Naive thymus-derived CD4-positive, alpha-beta T cell (primary cell): Measurements from ENCODE around the gene CACNA1C. TPM values are rescaled to one million over a fixed set of nuclear protein-coding genes. Genes with fewer than 3 reads are reported as not detected.

Source experiments
- ATAC-seq: fragments of 150-1000 bp; cut with Tn5 transposase; 2 replicates; pipeline ENCODE4 v1.10.0; 2021; ENCODE audit warnings: mild to moderate bottlenecking, moderate library complexity
- CTCF ChIA-PET: fragments of 350-600 bp; sonication (Branson Sonifier 250); formaldehyde crosslinking; loops from one replicate; lab custom pipeline; 2021; ENCODE audit warnings: antibody characterized with exemption; lab: Charles Lee
- POLR2A ChIA-PET: fragments of 350-600 bp; sonication (Branson Sonifier 250); formaldehyde crosslinking; loops from one replicate; lab custom pipeline; 2021; ENCODE audit warnings: antibody characterized with exemption, inconsistent platforms; lab: Charles Lee
- DNase-seq, 9 donors: peaks; one replicate each; pipeline versions ENCODE4 v3.0.0 to v3.0.0-alpha.2; 2020 to 2022; ENCODE audit warnings: mixed read lengths in 1 of 9
- H3K27ac ChIP-seq: one replicate; pipeline ENCODE4 v1.7.0; 2013; ENCODE audit warnings: mild to moderate bottlenecking, low read depth, low read length, moderate library complexity
- H3K27me3 ChIP-seq, 2 donors: one replicate each; pipeline ENCODE4 v1.7.0; 2013; ENCODE audit warnings: low read length in 2 of 2, mild to moderate bottlenecking in 2 of 2, moderate library complexity in 2 of 2; ENCODE audit not compliant: control insufficient read depth in 2 of 2, insufficient read depth in 2 of 2
- H3K36me3 ChIP-seq, 3 experiments: 1 replicate in 2 of 3; 2 replicates in 1 of 3; pipeline ENCODE4 v1.7.0; 2013; ENCODE audit warnings: low read length in 3 of 3, mild to moderate bottlenecking in 3 of 3, moderate library complexity in 1 of 3; ENCODE audit not compliant: insufficient read depth in 3 of 3, control insufficient read depth in 2 of 3
- H3K4me1 ChIP-seq, 2 donors: one replicate each; pipeline ENCODE4 v1.7.0; 2013; ENCODE audit warnings: low read length in 2 of 2, mild to moderate bottlenecking in 2 of 2, moderate library complexity in 1 of 2; ENCODE audit not compliant: control insufficient read depth in 2 of 2, insufficient read depth in 2 of 2
- H3K4me3 ChIP-seq: 2 replicates; pipeline ENCODE4 v1.7.0; 2013; ENCODE audit warnings: mild to moderate bottlenecking, low read length
- H3K9me3 ChIP-seq, 3 experiments: 1 replicate in 2 of 3; 2 replicates in 1 of 3; pipeline ENCODE4 v1.7.0; 2013; ENCODE audit warnings: low read length in 3 of 3; ENCODE audit not compliant: control insufficient read depth in 2 of 3
- H3K27ac Mint-ChIP-seq, 9 donors: one replicate each; pipeline ENCODE4 v1.8.0; 2020 to 2022; ENCODE audit warnings: mixed read lengths in 9 of 9, mild to moderate bottlenecking in 8 of 9, moderate library complexity in 5 of 9, inconsistent platforms in 2 of 9
- H3K27me3 Mint-ChIP-seq, 5 donors: one replicate each; pipeline ENCODE4 v1.8.0; 2021 to 2022; ENCODE audit warnings: mixed read lengths in 5 of 5, mild to moderate bottlenecking in 1 of 5
- H3K36me3 Mint-ChIP-seq, 5 donors: one replicate each; pipeline ENCODE4 v1.8.0; 2020 to 2022; ENCODE audit warnings: mixed read lengths in 5 of 5, mild to moderate bottlenecking in 3 of 5, inconsistent platforms in 1 of 5
- H3K4me1 Mint-ChIP-seq, 7 donors: one replicate each; pipeline ENCODE4 v1.8.0; 2020 to 2022; ENCODE audit warnings: mixed read lengths in 7 of 7, mild to moderate bottlenecking in 3 of 7, inconsistent platforms in 1 of 7
- H3K4me3 Mint-ChIP-seq, 10 donors: one replicate each; pipeline ENCODE4 v1.8.0; 2020 to 2022; ENCODE audit warnings: mild to moderate bottlenecking in 10 of 10, mixed read lengths in 10 of 10, moderate library complexity in 6 of 10, inconsistent platforms in 2 of 10
- H3K9me3 Mint-ChIP-seq, 11 donors: one replicate each; pipeline ENCODE4 v1.8.0; 2020 to 2022; ENCODE audit warnings: mixed read lengths in 11 of 11, mild to moderate bottlenecking in 4 of 11, inconsistent platforms in 1 of 11, moderate library complexity in 1 of 11
- intact Hi-C, 2 donors: fragments of 100-400 bp; cut with micrococcal nuclease; formaldehyde crosslinking; loops; one replicate each; pipeline ENCODE4 v1.15.1; 2023
- polyA plus RNA-seq, 2 donors: library from polyadenylated mRNA; unstranded; fragments of 300-500 nt; fragmentation: Illumina TruSeq; gene quantifications; one replicate each; pipeline ENCODE4 v1.2.3, GENCODE V29; 2021
- total RNA-seq, 6 experiments: library from RNA in 5 of 6; stranded (reverse) in 5 of 6; gene quantifications; 1 replicate in 5 of 6; 2 replicates in 1 of 6; pipeline ENCODE4 v1.2.3 and lab custom pipeline; 2021 to 2026

Gene CACNA1C
- total and polyA plus RNA-seq, 7 experiments from 2014 or later: 0.04 to 0.48 (median 0.08) TPM

DNA sequence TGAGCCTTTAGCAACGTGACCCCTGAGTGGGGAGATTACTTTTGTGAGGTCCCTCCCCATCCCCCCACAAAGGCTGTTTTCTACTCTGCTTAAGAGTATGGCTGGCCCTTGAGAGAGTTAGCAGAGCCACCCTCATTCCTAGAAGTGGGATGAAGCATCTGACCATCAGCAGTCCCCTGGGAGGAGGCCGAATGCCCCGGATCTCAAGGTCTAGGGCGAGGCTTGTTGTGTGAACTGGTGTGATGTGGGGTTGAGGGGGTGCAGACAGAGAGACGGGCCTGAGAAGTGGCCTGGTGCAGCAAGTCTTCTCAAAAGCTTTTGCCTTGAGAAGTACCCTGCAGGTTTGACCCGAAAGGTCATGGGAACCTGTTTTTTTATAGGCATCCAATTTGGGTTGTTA, 589.0 kb downstream of the CACNA1C start:
- Mint-ChIP-seq H3K27me3 (peaks cover 12 to 52% (median 27%) of the 10 kb centered on the region in 5 donors), H3K4me3 (peak overlapping the region in 5 of 10 donors; percentile 12 to 64 (median 58)), H3K27ac (peak overlapping the region in 4 of 9 donors; percentile 2 to 21 (median 8)), H3K36me3 (peaks cover 0 to under 1% (median 0%) of the 10 kb centered on the region in 5 donors), H3K4me1 (peaks cover 16 to 34% (median 25%) of the 10 kb centered on the region in 7 donors), H3K9me3 (no peaks in the 10 kb centered on the region)
- ChIA-PET CTCF (no interaction called here), POLR2A (no interaction called here)
- Histone ChIP-seq H3K4me1 (peaks cover 0 to 18% of the 10 kb centered on the region in 2 donors), H3K27ac (no peak overlapping the region), H3K27me3 (no peaks in the 10 kb centered on the region), H3K9me3 (no peaks in the 10 kb centered on the region), H3K36me3 (no peaks in the 10 kb centered on the region), H3K4me3 (no peak overlapping the region)
- intact Hi-C loops: no loop called here
- ATAC-seq (no peak), DNase-seq (no peak)

DNA sequence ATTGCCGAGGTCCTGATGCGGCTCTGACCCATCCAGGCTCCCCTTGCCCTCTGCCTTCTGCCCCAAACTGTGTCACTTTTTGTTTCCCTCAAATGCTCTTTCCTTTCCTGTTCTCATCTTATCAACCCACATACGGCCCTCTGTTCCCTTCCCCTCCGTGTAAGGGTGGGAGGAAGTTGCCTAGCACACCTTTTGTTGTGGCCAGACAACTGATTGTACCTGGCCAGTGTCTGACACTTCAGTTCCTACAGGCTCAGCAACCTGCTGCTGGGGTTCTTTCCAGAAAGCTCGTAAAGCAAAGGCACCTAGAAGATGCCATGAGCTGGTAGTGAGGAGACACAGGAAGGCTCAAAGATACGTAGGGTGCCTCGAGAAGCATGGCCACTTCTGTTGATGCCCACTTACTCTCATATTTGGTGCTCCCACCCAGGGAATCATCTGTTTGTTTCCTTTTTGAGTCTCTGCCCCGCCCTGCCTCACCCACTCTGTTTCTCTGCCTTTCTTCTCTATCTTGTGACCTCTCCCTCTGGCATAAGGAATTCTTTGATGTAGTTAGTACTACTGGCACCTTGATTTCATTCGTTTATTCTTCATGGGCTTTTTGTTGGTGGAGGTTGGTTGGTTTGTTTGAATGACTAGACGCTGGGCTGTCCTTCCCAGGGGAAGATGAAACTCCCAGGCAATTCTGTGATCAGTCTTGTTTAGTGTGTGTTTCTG, 589.5 kb downstream of the CACNA1C start:
- no peak overlapping the region for H3K4me3 ChIP-seq
- CTCF ChIA-PET: no interaction called here
- Mint-ChIP-seq H3K36me3 (peaks cover 0 to 3% (median 0%) of the 10 kb centered on the region in 5 donors), H3K4me1 (peaks cover 16 to 34% (median 25%) of the 10 kb centered on the region in 7 donors), H3K9me3 (no peaks in the 10 kb centered on the region), H3K4me3 (peak overlapping the region in 8 of 10 donors; percentile 9 to 68 (median 60)), H3K27me3 (peaks cover 17 to 56% (median 27%) of the 10 kb centered on the region in 5 donors), H3K27ac (peak overlapping the region in 7 of 9 donors; percentile 7 to 56 (median 21))
- H3K36me3 ChIP-seq: no peaks in the 10 kb centered on the region
- DNase-seq: peak in 5 of 9 donors; percentile 7 to 28 (median 15)
- no peaks in the 10 kb centered on the region for H3K9me3 ChIP-seq
- POLR2A ChIA-PET: no interaction called here
- H3K27ac ChIP-seq: no peak overlapping the region
- ATAC-seq: no peak
- intact Hi-C loops: no loop called here
- H3K4me1 ChIP-seq: peaks cover 0 to 18% of the 10 kb centered on the region in 2 donors
- no peaks in the 10 kb centered on the region for H3K27me3 ChIP-seq

DNA sequence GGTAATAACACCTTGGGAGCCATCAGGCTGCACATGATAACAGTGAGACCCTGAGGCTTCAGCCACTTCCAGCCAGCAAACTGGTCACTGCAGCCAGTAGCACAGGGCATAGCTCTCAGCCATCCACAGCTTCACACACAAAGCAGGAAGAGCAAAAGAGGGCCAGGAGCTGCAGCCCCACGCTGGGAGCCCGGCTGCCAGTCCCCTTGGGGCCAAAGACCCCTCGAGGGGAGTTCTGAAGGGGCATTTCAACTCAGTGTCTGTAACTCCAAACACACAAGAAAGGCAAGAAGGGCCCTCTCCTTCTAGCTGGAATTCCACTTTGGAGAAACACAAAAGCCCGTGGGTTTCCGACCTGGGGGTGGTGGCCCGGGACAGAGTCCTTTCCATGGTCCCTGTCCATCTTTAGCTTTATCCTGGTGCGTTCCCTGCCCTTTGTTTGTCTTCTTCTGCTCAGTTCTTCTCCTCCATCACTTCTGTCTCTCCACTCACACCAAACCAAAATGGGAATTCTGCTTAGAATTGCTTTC, 590.2 kb downstream of the CACNA1C start:
- no peaks in the 10 kb centered on the region for H3K36me3 ChIP-seq
- intact Hi-C loops: no loop called here
- H3K36me3 Mint-ChIP-seq: peaks cover 0 to 3% (median 0%) of the 10 kb centered on the region in 5 donors

DNA sequence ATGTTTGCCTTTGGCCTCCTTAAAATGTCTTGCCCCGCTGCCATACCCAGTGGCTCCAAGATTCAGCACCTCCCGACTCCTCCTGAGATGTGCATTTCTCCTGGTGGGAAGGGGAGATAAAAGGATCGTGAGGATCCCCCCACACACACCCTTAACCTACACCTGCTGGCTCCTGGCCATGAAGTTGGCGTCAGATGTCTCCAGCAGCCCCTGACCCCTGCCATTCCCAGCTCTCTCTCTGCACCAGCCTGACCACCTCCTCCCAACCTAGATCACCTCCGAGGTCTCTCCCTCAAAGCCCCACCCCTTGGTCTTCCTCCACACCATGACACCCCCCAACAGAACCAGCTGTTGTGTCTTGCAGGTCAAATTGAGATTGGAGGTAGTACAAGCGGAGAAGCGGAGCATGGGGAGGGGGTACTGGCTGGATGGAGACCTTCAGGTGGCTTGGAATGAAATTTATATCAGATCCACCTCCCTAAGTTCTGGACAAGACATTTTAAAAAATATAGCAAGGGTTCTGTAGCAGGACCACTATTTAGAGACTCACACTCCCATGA, 590.9 kb downstream of the CACNA1C start:
- H3K27me3 Mint-ChIP-seq: peaks cover 22 to 52% (median 35%) of the 10 kb centered on the region in 5 donors
- Histone ChIP-seq H3K4me1 (peaks cover 0 to 18% of the 10 kb centered on the region in 2 donors), H3K27me3 (no peaks in the 10 kb centered on the region), H3K4me3 (no peak overlapping the region), H3K36me3 (no peaks in the 10 kb centered on the region), H3K27ac (no peak overlapping the region), H3K9me3 (no peaks in the 10 kb centered on the region)
- peak overlapping the region in 1 of 9 donors; percentile 92 for H3K27ac Mint-ChIP-seq
- ChIA-PET CTCF (no interaction called here), POLR2A (no interaction called here)
- peak overlapping the region in 3 of 10 donors; percentile 19 to 64 (median 48) for H3K4me3 Mint-ChIP-seq
- intact Hi-C loops: no loop called here
- no peak for ATAC-seq
- no peak for DNase-seq
- no peaks in the 10 kb centered on the region for H3K9me3 Mint-ChIP-seq
- peaks cover 16 to 34% (median 25%) of the 10 kb centered on the region in 7 donors for H3K4me1 Mint-ChIP-seq
- H3K36me3 Mint-ChIP-seq: peaks cover 0 to 3% (median 0%) of the 10 kb centered on the region in 5 donors

More for the DNA sequence above, 590.2 kb downstream of the CACNA1C start:
- Mint-ChIP-seq H3K27ac (peak overlapping the region in 3 of 9 donors; percentile 36 to 92 (median 56)), H3K4me3 (peak overlapping the region in 5 of 10 donors; percentile 12 to 64 (median 64)), H3K9me3 (no peaks in the 10 kb centered on the region), H3K4me1 (peaks cover 16 to 34% (median 25%) of the 10 kb centered on the region in 7 donors), H3K27me3 (peaks cover 18 to 52% (median 28%) of the 10 kb centered on the region in 5 donors)
- POLR2A ChIA-PET: no interaction called here
- H3K4me3 ChIP-seq: no peak overlapping the region
- H3K9me3 ChIP-seq: no peaks in the 10 kb centered on the region
- DNase-seq (no peak), ATAC-seq (no peak)
- H3K4me1 ChIP-seq: peaks cover 0 to 18% of the 10 kb centered on the region in 2 donors
- no peak overlapping the region for H3K27ac ChIP-seq
- CTCF ChIA-PET: no interaction called here
- H3K27me3 ChIP-seq: no peaks in the 10 kb centered on the region

DNA sequence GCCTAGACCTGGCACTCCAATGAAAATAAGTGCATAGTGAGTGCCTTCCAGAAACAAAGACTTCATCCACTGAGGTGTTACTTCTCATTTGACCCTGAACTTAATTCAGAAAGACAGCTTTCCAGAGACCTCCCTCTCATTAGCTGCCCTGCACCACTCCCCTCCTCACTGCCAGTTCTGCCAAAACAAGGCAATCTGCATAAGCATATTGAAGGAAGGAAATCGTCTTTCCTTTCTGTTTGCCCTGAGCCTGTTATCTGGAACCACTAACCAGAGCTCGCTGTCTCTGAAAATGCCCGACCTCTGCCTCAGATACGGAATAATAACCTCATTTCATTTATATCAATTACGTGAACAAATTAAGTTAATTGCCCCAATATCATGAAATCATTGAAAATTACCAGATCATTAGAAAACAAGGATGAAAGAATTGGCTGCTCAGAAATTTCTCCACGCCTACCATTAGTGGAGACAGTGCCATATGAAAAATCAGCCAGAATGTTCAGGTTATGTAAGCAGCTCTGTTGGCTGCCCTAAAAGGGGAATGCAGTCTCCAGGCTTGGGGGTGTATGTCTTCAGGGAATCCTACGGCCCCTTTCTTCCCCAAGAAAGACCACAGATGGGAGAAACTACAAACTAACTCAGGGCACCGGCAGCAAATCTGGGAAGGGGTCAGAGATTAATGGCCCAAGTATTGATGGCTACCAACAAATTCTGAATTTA, 592.1 kb downstream of the CACNA1C start:
- Mint-ChIP-seq H3K27ac (no peak overlapping the region), H3K9me3 (no peaks in the 10 kb centered on the region), H3K4me1 (peaks cover 16 to 34% (median 25%) of the 10 kb centered on the region in 7 donors), H3K36me3 (peaks cover 0 to 3% (median 0%) of the 10 kb centered on the region in 5 donors), H3K4me3 (no peak overlapping the region), H3K27me3 (peaks cover 27 to 60% (median 41%) of the 10 kb centered on the region in 5 donors)
- ATAC-seq (no peak), DNase-seq (no peak)
- H3K4me1 ChIP-seq: peaks cover 0 to 18% of the 10 kb centered on the region in 2 donors
- no peaks in the 10 kb centered on the region for H3K9me3 ChIP-seq
- no peaks in the 10 kb centered on the region for H3K36me3 ChIP-seq
- no peaks in the 10 kb centered on the region for H3K27me3 ChIP-seq
- ChIA-PET POLR2A (no interaction called here), CTCF (no interaction called here)
- H3K4me3 ChIP-seq: no peak overlapping the region
- intact Hi-C loops: no loop called here
- no peak overlapping the region for H3K27ac ChIP-seq

DNA sequence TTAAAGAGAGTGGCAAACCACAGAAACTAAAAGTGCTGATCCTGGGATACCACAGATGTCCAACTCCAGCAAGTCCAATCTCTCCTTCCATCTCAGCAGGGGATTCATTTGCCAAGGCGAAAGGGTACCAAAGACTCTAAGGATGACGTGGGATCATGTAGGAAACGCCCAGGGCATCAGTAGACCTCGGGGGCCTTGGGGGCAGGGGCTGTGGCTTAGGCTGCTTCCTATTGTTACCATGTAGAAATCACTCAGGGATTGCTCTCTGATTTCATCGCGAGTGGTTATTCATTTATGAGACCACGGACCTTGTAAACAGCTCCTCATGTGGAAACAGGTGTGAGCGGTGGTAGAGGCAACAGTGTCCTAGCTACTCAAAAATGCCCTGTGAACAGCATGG, 592.7 kb downstream of the CACNA1C start:
- Histone ChIP-seq H3K27ac (no peak overlapping the region), H3K27me3 (no peaks in the 10 kb centered on the region), H3K36me3 (no peaks in the 10 kb centered on the region), H3K4me1 (peaks cover 0 to 18% of the 10 kb centered on the region in 2 donors), H3K4me3 (no peak overlapping the region), H3K9me3 (no peaks in the 10 kb centered on the region)
- DNase-seq: no peak
- H3K27ac Mint-ChIP-seq: no peak overlapping the region
- H3K4me3 Mint-ChIP-seq: no peak overlapping the region
- H3K27me3 Mint-ChIP-seq: peaks cover 28 to 64% (median 45%) of the 10 kb centered on the region in 5 donors
- H3K9me3 Mint-ChIP-seq: no peaks in the 10 kb centered on the region
- intact Hi-C loops: no loop called here
- peaks cover 16 to 34% (median 25%) of the 10 kb centered on the region in 7 donors for H3K4me1 Mint-ChIP-seq
- POLR2A ChIA-PET: interaction anchor here (0.6 kb wide), 1 partner anchor 28 kb away, joined by 3 read pairs; no protein-coding TSS in a partner anchor
- CTCF ChIA-PET: interaction anchor here (0.6 to 0.7 kb wide), 2 partner anchors 37 to 1166 kb away, joined by 3 to 4 read pairs; no protein-coding TSS in a partner anchor
- ATAC-seq: no peak
- H3K36me3 Mint-ChIP-seq: peaks cover 0 to 3% (median 0%) of the 10 kb centered on the region in 5 donors
